B cell (primary cell): ENCODE measurements around the gene AMER1. TPM values are rescaled to one million over a fixed set of nuclear protein-coding genes. Genes with fewer than 3 reads are reported as not detected.
A peak's percentile ranks its signal among the peaks of the same experiment; 100 is the strongest.

Experiments
- ATAC-seq: fragments of 200-7000 bp; cut with Tn5 transposase; one replicate; pipeline ENCODE4 v1.10.0; 2021; ENCODE audit warnings: low read depth, mild to moderate bottlenecking, moderate number of reproducible peaks, moderate library complexity
- CTCF ChIA-PET: fragments of 350-600 bp; sonication (Branson Sonifier 250); formaldehyde crosslinking; loops from one replicate; lab custom pipeline; 2021; ENCODE audit warnings: antibody characterized with exemption, inconsistent platforms; lab: Charles Lee
- POLR2A ChIA-PET: fragments of 350-600 bp; sonication (Branson Sonifier 250); formaldehyde crosslinking; loops from one replicate; lab custom pipeline; 2021; ENCODE audit warnings: antibody characterized with exemption; lab: Charles Lee
- DNase-seq: peaks from one replicate; pipeline ENCODE4 v3.0.0; 2013
- H2AFZ ChIP-seq: 2 replicates; pipeline ENCODE4 v1.6.1; 2012; ENCODE audit warnings: mild to moderate bottlenecking, low read depth, low read length; ENCODE audit not compliant: insufficient read depth, poor library complexity, severe bottlenecking
- H3K27ac ChIP-seq, 2 donors: 1 replicate in 1 of 2; 2 replicates in 1 of 2; pipeline ENCODE4 v1.5.1; 2012 to 2013; ENCODE audit warnings: low read length in 2 of 2, mild to moderate bottlenecking in 2 of 2, moderate library complexity in 1 of 2
- H3K27me3 ChIP-seq, 4 experiments: fragments of 200-600 bp in 1 of 4; sonication (generic) in 1 of 4; replicated peaks in 1 of 4; 1 replicate in 2 of 4; 2 replicates in 2 of 4; pipeline versions ENCODE4 v1.6.1 to v1.7.0; 2013 to 2016; ENCODE audit warnings: low read length in 3 of 4, mild to moderate bottlenecking in 2 of 4, mixed read lengths in 1 of 4, moderate library complexity in 1 of 4; ENCODE audit not compliant: insufficient read depth in 4 of 4, control insufficient read depth in 3 of 4; ENCODE audit errors: control extremely low read depth in 1 of 4
- H3K36me3 ChIP-seq, 2 experiments: replicated peaks in 1 of 2; 1 replicate in 1 of 2; 2 replicates in 1 of 2; pipeline versions ENCODE4 v1.6.1 to v1.7.1; 2013; ENCODE audit warnings: low read length in 1 of 2; ENCODE audit not compliant: insufficient read depth in 2 of 2, control insufficient read depth in 1 of 2; ENCODE audit errors: control extremely low read depth in 1 of 2, extremely low read depth in 1 of 2
- H3K4me1 ChIP-seq, 2 donors: fragments of 200-600 bp in 1 of 2; sonication (generic) in 1 of 2; 1 replicate in 1 of 2; 2 replicates in 1 of 2; pipeline versions ENCODE4 v1.5.1 to v1.6.1; 2013 to 2017; ENCODE audit warnings: low read length in 2 of 2; ENCODE audit not compliant: control insufficient read depth in 2 of 2, insufficient read depth in 2 of 2
- H3K4me2 ChIP-seq: replicated peaks from 2 replicates; pipeline ENCODE3; 2012; ENCODE audit warnings: mild to moderate bottlenecking, low read depth, low read length; ENCODE audit not compliant: poor library complexity, severe bottlenecking
- H3K4me3 ChIP-seq, 5 experiments: fragments of 200-600 bp in 1 of 5; sonication (generic) in 1 of 5; 1 replicate in 3 of 5; 2 replicates in 2 of 5; pipeline versions ENCODE4 v1.5.1 to v1.7.0; 2011 to 2016; ENCODE audit warnings: low read length in 4 of 5, mild to moderate bottlenecking in 4 of 5, low read depth in 2 of 5, control low read depth in 1 of 5, moderate library complexity in 1 of 5; ENCODE audit not compliant: insufficient read depth in 1 of 5; ENCODE audit errors: control extremely low read depth in 1 of 5, extremely low read depth in 1 of 5
- H3K79me2 ChIP-seq: fragments of 200-600 bp; sonication (generic); one replicate; pipeline ENCODE4 v1.6.0; 2016; ENCODE audit warnings: low read length; ENCODE audit not compliant: control insufficient read depth, insufficient read depth
- H3K9ac ChIP-seq: fragments of 200-600 bp; sonication (generic); 2 replicates; pipeline ENCODE4 v1.6.1; 2017; ENCODE audit warnings: mild to moderate bottlenecking, low read length, moderate library complexity
- H3K9me3 ChIP-seq, 3 donors: one replicate each; pipeline versions ENCODE4 v1.6.1 to v1.7.1; 2013; ENCODE audit warnings: low read length in 2 of 3; ENCODE audit not compliant: control insufficient read depth in 2 of 3, insufficient read depth in 1 of 3; ENCODE audit errors: control extremely low read depth in 1 of 3
- H4K20me1 ChIP-seq: 2 replicates; pipeline ENCODE4 v1.6.0; 2012; ENCODE audit warnings: mild to moderate bottlenecking, low read length; ENCODE audit not compliant: insufficient read depth, control insufficient read depth, poor library complexity, severe bottlenecking
- H3K27ac Mint-ChIP-seq: one replicate; pipeline ENCODE4 v1.8.0; 2021; ENCODE audit warnings: mixed read lengths
- H3K27me3 Mint-ChIP-seq: one replicate; pipeline ENCODE4 v1.8.0; 2021; ENCODE audit warnings: mixed read lengths
- H3K4me1 Mint-ChIP-seq: one replicate; pipeline ENCODE4 v1.8.0; 2021; ENCODE audit warnings: mixed read lengths
- H3K4me3 Mint-ChIP-seq: one replicate; pipeline ENCODE4 v1.8.0; 2021; ENCODE audit warnings: mixed read lengths
- H3K9me3 Mint-ChIP-seq: one replicate; pipeline ENCODE4 v1.8.0; 2022; ENCODE audit warnings: mixed read lengths; ENCODE audit not compliant: insufficient read depth
- EZH2 ChIP-seq: IDR thresholded peaks from 2 replicates; pipeline ENCODE4 v1.6.1; 2012; ENCODE audit warnings: borderline replicate concordance, low read depth, mild to moderate bottlenecking, moderate library complexity, low read length; ENCODE audit not compliant: insufficient read depth, poor library complexity, severe bottlenecking
- WGBS: methylation state at CpG from one replicate; pipeline ENCODE4 v1.1.5; 2013; ENCODE audit warnings: missing lambda C conversion rate; ENCODE audit not compliant: insufficient coverage; 5-methylcytosine and 5-hydroxymethylcytosine counted together
- intact Hi-C: fragments of 100-400 bp; cut with micrococcal nuclease; formaldehyde crosslinking; loops from one replicate; pipeline ENCODE4 v1.10.0; 2022
- polyA plus RNA-seq: library from polyadenylated mRNA; depleted of rRNA; stranded (reverse); fragments of >200 nt; gene quantifications from 2 replicates; pipeline ENCODE4 v1.2.3, GENCODE V29; 2012
- total RNA-seq, 2 donors: library from RNA; stranded (reverse); fragments of 120-200 nt in 1 of 2; gene quantifications; 1 replicate in 1 of 2; 2 replicates in 1 of 2; pipeline versions ENCODE4 v1.2.3 to v1.2.4, GENCODE V29; 2013 to 2022
- TF ChIP-seq, protein P1 (sequence below): fragments of 200-600 bp; IDR thresholded peaks from one replicate; pipeline ENCODE4 v1.8.0; 2022; ENCODE audit warnings: antibody characterized with exemption, mild to moderate bottlenecking

The AMER1 gene
- total and polyA plus RNA-seq, 2 donors (not counting 1 experiment from before 2014, with no cell fraction given), result 1.5 to 8.6 TPM

DNA sequence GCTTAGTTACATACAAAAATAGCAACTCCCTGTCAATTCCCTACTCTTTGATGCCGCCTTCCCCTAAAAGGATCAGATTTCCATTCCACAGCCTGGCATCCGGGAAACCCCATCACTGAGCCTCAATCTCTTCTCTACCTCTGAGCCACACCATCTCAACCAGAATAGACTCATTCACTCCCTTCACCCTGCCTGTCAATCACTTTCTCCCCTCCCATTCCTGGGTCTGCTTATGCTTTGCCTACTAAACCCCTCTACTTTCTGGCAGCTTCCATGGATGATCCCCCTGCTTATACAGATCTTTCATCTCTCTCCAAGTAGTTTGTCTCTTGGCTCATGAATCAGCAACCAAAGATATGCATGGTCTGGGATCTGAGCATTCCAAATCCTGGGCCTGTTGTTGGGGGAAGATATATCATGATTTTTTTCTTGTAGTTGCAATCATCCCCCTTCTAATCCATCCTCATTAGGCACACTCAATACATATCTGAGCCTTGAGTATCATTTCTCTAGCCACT is 2.6 kb downstream of the AMER1 start:
- Mint-ChIP-seq H3K4me1 (peaks cover 27% of the 10 kb centered on the region), H3K27me3 (no peaks in the 10 kb centered on the region), H3K27ac (peak overlapping the region; percentile 20), H3K9me3 (no peaks in the 10 kb centered on the region), H3K4me3 (peak overlapping the region; percentile 57)
- Histone ChIP-seq H3K4me1 (peaks cover 3 to 19% of the 10 kb centered on the region in 2 donors), H3K27me3 (no peaks in the 10 kb centered on the region), H4K20me1 (no peaks in the 10 kb centered on the region), H3K4me3 (no peak overlapping the region), H3K79me2 (no peaks in the 10 kb centered on the region), H3K36me3 (no peaks in the 10 kb centered on the region), H3K4me2 (no peak overlapping the region), H3K9me3 (no peaks in the 10 kb centered on the region), H2AFZ (no peak overlapping the region), H3K27ac (no peak overlapping the region), H3K9ac (no peak overlapping the region)
- POLR2A ChIA-PET, result no interaction called here
- no peak for TF ChIP-seq EZH2
- TF ChIP-seq, protein P1, sequence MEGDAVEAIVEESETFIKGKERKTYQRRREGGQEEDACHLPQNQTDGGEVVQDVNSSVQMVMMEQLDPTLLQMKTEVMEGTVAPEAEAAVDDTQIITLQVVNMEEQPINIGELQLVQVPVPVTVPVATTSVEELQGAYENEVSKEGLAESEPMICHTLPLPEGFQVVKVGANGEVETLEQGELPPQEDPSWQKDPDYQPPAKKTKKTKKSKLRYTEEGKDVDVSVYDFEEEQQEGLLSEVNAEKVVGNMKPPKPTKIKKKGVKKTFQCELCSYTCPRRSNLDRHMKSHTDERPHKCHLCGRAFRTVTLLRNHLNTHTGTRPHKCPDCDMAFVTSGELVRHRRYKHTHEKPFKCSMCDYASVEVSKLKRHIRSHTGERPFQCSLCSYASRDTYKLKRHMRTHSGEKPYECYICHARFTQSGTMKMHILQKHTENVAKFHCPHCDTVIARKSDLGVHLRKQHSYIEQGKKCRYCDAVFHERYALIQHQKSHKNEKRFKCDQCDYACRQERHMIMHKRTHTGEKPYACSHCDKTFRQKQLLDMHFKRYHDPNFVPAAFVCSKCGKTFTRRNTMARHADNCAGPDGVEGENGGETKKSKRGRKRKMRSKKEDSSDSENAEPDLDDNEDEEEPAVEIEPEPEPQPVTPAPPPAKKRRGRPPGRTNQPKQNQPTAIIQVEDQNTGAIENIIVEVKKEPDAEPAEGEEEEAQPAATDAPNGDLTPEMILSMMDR, result no peak
- CTCF ChIA-PET, result no interaction called here
- ATAC-seq (no peak), DNase-seq (no peak)
- intact Hi-C loops, result loop anchor here (10.0 kb wide), 1 partner anchor 832 kb away; the partner anchor contains the start of gene ZC3H12B
- WGBS, result 100% methylated on average over 2 of the region's 2 CpGs

DNA sequence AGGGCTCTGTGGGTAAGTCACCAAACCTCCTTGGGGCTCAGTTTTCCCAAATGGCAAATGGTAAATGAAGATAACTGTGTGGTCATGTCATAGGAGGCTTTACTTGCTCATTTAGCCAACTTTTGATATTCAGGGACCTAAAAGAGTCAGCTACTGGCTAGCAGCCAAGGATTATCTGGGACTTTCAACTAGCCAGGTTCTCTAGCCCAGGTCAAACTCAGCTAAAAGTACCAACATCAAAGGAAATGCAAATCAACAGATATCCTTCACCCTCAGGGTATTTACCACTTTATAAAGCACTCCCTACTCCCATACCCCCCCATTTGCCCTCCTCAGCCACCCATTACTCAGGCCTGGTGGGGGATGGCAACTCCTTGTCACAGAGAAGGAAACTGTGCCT is 7.5 kb downstream of the AMER1 start:
- no peak overlapping the region for H3K9ac ChIP-seq
- H3K4me3 ChIP-seq, result no peak overlapping the region
- H3K79me2 ChIP-seq, result no peaks in the 10 kb centered on the region
- no peaks in the 10 kb centered on the region for H3K36me3 ChIP-seq
- H4K20me1 ChIP-seq, result no peaks in the 10 kb centered on the region
- DNase-seq, result no peak
- no peak overlapping the region for H3K4me2 ChIP-seq
- Mint-ChIP-seq H3K9me3 (no peaks in the 10 kb centered on the region), H3K27me3 (no peaks in the 10 kb centered on the region), H3K4me3 (no peak overlapping the region), H3K27ac (no peak overlapping the region), H3K4me1 (peaks cover 11% of the 10 kb centered on the region)
- H3K27ac ChIP-seq, result no peak overlapping the region
- no peaks in the 10 kb centered on the region for H3K27me3 ChIP-seq
- no peaks in the 10 kb centered on the region for H3K4me1 ChIP-seq
- CTCF ChIA-PET, result no interaction called here
- H2AFZ ChIP-seq, result no peak overlapping the region
- TF ChIP-seq, protein P1, result no peak
- no peak for TF ChIP-seq EZH2
- no peaks in the 10 kb centered on the region for H3K9me3 ChIP-seq
- intact Hi-C loops, result no loop called here
- no peak for ATAC-seq
- POLR2A ChIA-PET, result no interaction called here
